AG20443 (cell line): ENCODE results near the gene CELF6.

ENCODE experiments used
- DNase-seq: peaks from one replicate; pipeline ENCODE4 v3.0.0; 2012; ENCODE audit warnings: low spot score, mixed read lengths

CELF6 gene

DNA sequence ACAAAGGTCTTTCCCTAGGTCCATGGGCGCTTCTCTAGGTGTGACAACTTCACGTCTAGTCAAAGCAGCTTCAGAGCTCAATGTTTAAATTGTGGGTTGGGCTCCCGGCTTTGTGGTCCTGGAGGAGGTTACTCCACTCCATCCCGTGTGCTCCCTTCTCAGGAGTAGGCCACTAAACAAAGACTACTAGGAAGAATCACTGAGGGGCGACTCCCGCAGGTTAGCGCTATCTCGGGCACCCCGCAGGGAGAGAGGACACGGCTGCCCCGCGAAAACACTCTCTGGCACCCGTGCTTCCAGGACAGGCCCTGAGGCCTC, 48.1 kb downstream of the CELF6 start:
- DNase-seq: peak; percentile 47

DNA sequence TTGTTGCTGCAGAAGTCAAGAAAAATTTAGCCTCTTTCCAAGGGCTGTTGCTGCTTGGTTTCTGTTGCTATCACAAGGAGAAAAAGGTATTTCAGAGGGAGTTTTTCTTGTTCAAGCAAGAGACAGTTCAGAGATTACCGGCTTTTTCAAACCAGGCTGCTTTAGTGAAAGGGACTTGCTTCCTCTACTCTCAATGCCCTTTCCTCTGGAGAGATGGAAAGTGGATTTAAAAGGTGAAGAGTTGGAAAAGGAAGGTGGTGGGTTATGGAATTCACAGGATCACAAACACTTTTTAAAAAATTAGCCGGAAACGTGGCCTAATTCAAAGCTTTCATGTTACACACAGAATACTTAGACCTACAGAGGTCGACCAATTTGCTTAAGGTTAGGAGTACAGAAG, 48.7 kb downstream of the CELF6 start:
- DNase-seq: no peak

DNA sequence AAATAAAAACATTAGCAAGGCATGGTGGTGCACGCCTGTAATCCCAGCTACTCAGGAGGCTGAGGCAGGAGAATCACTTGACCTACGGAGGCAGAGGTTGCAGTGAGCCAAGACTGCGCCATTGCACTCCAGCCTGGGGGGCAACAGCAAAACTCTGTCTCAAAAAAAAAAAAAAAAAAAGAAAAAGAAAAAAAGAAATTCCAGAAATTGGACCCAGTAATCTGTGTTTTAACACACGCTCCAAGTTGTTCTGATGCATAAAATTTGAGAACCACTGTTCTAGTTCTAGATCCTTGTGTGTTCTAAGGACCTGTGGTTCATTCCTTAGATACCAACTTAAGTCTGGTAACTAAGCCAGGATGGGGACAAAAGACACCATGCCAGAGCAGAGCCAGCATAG, 50.2 kb downstream of the CELF6 start:
- DNase-seq: no peak

DNA sequence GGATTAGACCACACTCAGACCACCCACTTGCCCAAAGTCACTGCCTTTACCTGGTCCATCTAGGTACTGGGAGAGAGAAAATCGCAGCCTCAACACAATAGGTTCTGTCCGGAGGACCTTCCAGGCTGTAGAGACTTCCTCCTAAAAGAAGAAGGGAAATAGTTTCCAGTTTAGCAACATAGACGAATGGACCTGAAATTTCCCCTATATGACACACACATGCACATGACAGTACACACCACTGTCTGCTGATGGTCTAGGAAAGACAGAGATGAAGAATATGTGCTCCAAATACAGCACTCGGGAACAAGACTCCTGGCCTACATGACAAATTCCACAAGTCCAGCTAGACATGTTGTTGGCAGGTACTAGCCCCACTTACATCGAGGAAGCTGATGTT, 54.9 kb downstream of the CELF6 start:
- no peak for DNase-seq

DNA sequence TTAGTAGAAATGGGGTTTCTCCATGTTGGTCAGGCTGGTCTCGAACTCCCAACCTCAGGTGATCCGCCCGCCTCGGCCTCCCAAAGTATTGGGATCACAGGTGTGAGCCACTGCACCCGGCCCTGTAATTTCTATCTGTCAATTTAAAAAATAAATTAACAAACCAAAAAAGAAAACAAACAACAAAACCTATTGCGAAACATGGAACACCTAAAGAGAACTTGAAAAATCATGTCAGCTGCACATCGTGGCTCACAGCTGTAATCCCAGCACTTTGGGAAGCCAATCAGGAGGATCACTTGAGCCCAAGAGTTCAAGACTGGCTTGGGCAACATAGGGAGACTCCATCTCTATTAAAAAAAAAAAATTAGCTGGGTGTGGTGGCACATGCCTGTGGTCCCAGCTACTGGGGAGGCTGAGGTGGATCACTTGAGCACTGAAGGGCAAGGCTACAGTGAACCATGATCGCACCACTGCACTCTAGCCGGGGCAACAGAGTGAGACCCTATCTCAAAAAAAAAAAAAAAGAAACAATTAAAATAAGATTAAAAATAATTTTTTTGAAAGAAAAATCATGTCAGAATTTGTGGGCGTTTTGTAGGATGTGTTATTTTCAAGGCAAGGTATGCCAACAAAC, 67.2 kb downstream of the CELF6 start:
- DNase-seq: no peak

DNA sequence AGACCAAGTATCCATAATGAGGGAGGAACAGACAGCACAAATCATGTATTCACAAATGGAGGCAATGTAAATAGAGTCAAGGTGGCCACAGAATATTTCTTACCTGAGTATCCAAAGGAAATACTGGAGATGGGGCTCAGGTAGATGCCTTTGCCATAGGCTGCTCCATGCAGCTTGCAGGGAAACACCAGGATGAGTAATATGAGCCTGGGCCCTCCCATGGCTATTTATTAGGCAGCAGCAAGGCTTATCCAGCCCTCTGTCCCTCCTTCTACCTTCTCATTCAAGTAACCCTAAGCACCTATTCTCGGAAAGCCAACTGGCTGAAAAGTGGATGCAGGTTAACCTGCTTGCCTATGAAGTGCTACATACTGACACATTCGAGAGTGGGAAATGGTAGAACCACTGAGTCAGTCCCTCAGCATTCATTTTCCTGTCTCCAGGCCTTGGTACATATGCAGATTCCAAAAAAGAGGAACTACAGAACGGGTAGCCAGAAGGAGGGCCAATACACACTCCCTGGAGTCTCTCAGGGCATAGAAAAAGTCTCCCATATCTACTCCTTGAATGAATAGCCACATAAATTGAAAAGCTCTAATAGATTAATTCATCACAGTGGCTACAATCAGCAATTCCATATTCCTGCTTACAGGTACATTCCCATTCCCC, 70.7 kb downstream of the CELF6 start:
- no peak for DNase-seq

DNA sequence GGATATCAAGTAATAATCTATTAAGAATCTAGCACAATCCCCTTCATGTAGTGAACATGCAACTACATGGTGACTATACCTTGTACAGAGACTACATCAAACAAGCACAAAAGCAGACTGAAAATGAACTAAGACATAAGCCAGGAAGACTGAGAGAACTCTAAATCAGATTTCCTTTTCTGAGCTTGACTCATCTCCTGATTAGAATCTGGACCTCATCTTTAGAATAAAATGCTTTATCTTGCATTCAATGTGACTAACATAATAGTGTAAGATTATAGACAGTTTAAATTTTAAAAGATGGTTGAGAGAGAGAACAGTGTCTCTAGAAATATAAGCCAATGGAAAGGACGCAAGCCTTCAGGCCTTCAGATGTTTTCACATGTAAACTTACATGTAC, 71.4 kb downstream of the CELF6 start:
- DNase-seq: no peak

DNA sequence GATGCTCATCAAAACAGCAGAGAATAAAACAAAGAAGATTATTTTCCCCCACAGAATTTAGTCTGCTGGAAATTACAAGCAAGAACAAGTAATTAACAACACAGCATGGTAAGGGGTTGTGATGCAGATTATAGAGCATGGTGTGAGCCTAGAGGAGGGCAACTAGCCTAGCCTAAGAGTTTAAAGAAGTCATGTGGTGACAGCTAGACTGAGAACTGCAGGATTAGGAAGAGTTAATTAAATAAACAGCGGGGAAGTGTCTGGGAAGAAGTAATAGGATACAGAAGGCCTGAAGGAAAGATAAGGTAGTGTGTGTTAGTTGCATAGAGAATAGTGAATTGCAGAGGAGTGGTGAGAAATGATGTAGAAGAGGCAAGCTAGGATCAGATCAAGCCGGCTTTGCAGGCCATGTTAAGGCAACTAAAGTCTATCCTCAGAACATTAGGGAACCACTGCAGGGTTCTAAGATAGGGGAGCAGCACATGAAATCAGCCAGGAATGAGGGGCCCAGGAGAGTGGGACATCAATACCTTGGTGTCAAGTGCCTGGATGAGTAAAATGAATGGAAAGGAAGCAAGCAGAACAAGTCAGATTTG, 77.1 kb downstream of the CELF6 start:
- DNase-seq: no peak

DNA sequence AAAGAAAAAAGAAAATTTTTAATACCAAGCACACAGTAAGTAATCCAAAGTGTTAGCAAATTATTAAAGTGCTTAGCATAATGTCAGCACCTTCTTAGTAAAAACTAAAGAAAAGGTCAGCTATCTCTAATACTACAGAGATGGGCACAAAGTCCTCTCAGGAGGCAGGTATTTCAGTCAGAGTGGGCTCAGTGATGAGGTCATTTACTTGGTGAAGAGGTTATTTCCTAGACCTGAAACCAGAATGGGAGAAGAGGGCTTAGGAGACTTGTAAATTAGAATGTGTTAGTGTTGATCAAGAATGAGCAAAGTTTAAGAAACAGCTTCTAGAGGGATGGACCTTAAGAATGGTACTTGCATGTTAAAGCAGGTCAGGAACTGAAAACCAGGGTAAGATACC, 80.3 kb downstream of the CELF6 start:
- DNase-seq: no peak

DNA sequence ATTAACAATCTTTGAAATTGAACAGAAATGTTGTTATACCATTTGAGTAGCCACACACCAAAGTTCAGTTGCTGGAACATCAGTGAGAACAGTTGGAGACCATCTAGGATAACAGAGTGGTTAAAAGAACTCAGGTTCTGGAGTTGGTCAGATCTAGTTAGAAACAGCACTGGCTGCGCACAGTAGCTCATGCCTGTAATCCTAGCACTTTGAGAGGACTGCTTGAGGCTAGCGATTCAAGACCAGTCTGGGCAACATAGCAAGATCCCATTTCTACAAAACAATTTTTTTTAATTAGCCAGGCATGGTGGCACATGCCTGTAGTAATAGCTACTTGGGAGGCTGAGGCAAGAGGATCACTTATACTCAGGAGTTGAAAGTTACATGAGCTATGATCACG, 81.4 kb downstream of the CELF6 start:
- no peak for DNase-seq

DNA sequence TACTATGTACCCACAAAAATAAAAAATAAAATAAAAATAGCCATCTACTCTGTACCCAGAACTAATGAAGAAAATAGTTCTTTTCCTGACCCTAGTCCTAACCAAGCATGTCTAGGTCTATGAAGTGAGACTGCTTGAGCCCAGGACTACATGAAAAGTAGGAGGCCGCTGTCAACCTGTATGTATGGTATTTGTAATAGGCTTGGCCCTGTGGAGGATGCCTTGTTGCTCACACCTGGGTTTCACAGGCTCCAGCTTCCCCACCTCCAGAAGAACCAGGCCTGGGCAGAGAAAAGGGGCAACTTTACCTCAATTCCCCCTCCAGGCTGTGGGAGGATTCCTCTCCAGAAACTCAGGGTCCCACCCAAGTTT, 82.1 kb downstream of the CELF6 start:
- DNase-seq: no peak

DNA sequence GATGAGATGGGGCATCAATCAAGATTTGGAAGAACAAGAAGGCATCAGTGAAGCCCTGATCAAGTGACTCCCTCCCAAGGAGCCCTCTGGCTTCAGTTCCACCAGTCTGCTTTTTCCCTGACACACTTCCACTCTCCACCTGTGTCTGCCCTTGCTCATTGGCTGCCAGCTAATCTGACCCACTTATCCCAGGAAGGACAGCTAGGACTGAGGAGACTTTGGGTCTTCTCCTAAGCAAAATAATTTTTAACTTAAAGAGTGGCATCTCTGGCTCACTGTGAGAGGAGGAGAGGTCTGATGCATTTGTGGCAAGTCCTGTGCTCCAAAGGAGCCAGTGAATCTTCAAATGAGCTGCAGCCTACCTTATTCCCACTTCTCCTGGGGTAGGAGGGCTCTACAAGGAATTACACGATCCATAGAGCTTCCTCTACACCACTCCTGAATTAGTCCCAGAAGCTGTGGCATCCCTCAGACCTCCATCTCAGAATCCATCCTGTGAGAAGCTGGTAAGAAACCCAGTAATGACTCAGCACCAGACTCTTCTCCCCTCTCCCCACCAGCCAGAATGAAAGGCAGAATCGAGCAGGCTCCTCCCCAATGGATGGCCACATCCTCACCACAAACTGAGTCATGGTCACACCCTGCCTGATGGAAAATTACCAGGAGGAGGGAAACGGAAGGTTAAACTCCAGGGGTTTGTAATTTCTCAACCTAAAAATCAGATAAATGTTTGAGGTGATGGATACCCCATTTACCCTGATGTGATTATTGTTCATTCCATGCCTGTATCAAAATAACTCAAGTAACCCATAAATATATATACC, 82.7 kb downstream of the CELF6 start:
- DNase-seq: peak; percentile 96

DNA sequence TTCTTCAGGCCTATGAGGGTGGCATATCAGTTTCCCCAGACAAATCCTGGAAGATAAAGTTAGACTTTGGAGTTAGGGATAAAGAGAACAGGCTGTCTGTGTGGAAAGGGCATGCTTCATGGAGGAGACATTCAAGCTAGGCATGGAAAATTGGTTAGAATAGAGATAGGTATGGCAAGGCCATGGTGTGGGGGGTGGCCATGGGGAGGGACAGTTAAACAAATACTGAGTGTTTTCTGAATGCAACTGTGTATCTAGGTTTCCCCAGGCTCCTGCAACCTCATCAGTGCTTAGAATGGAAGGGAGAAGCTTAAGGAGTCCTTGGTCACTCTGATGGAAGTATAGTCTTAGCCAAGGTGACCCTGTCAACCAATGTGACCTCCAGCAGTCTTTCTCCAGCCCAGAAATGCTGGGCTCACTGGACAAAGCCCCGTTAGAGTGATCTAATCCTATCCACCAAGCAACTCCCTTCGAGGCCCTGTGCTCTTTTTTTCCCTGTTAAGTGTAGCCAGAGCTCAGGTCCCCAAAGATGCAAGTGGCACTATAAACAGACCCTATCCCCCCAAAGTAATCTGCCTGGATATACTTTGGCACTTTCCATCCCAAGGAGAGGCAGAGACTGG, 83.5 kb downstream of the CELF6 start:
- no peak for DNase-seq

DNA sequence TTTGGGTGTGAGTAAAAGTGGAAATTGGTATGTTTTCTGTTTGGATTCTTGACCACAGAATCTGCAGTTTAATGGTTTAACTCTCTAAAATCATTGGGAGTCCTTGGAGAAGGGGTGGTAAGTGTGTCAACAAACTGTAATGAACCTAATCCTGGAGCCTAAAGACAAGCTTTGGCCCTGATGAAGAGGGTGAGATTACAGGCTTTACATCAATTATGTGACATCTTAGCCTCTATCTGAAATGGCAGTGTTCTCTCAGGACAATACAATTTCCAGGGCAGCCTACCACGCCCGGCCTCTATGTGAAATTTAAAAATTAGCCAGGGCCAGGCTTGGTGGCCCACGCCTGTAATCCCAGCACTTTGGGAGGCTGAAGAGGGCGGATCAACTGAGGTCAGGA, 84.7 kb downstream of the CELF6 start:
- DNase-seq: no peak
